ENCODE data around the gene TRPC4. TPM values are rescaled to one million over a fixed set of nuclear protein-coding genes. Genes with fewer than 3 reads are reported as not detected.

TRPC4 gene
- total and polyA plus RNA-seq, 12 donors: 0.24 to 22.5 (median 0.78) TPM

GRCh38 chr13:37753776-37754175 is 115.8 kb downstream of the TRPC4 start:
- H3K4me1 ChIP-seq (replicated peaks in 1 of 2): no peaks in the 10 kb centered on the region
- intact Hi-C loops (cut with DNase I): no loop called here

GRCh38 chr13:37752146-37752545 is 117.4 kb downstream of the TRPC4 start:
- Histone ChIP-seq H3K9me3 (replicated peaks in 1 of 3) (no peaks in the 10 kb centered on the region), H3K27ac (no peak overlapping the region), H3K4me1 (replicated peaks in 1 of 2) (no peaks in the 10 kb centered on the region), H3K27me3 (no peaks in the 10 kb centered on the region), H3K4me3 (no peak overlapping the region), H3K36me3 (replicated peaks in 1 of 2) (no peaks in the 10 kb centered on the region)
- TF ChIP-seq POLR2A (IDR thresholded peaks at IDR 0.05) (no peak), CTCF (IDR thresholded peaks at IDR 0.05) (no peak)
- DNase-seq: no peak
- WGBS, 4 donors: 68 to 80% (median 78%) methylated on average over 9 of the region's 9 CpGs
- intact Hi-C loops (cut with DNase I): no loop called here

More at GRCh38 chr13:37753776-37754175, 115.8 kb downstream of the TRPC4 start:
- Histone ChIP-seq H3K27me3 (no peaks in the 10 kb centered on the region), H3K27ac (no peak overlapping the region), H3K4me3 (no peak overlapping the region), H3K36me3 (replicated peaks in 1 of 2) (no peaks in the 10 kb centered on the region), H3K9me3 (replicated peaks in 1 of 3) (no peaks in the 10 kb centered on the region)
- DNase-seq: no peak
- WGBS, 4 donors: 71 to 85% (median 81%) methylated on average over 6 of the region's 6 CpGs
- TF ChIP-seq POLR2A (IDR thresholded peaks at IDR 0.05): no peak
- no peak for TF ChIP-seq CTCF (IDR thresholded peaks at IDR 0.05)

GRCh38 chr13:37751025-37751424 is 118.5 kb downstream of the TRPC4 start:
- Histone ChIP-seq H3K36me3 (replicated peaks in 1 of 2) (no peaks in the 10 kb centered on the region), H3K9me3 (replicated peaks in 1 of 3) (no peaks in the 10 kb centered on the region), H3K4me1 (replicated peaks in 1 of 2) (no peaks in the 10 kb centered on the region), H3K4me3 (no peak overlapping the region), H3K27me3 (no peaks in the 10 kb centered on the region), H3K27ac (no peak overlapping the region)
- TF ChIP-seq CTCF (IDR thresholded peaks at IDR 0.05) (no peak), POLR2A (IDR thresholded peaks at IDR 0.05) (no peak)
- DNase-seq: no peak
- intact Hi-C loops (cut with DNase I): no loop called here
- WGBS, 4 donors: 78 to 83% (median 81%) methylated on average over 9 of the region's 9 CpGs

GRCh38 chr13:37748913-37749312 is 120.7 kb downstream of the TRPC4 start:
- intact Hi-C loops (cut with DNase I): no loop called here
- no peaks in the 10 kb centered on the region for H3K9me3 ChIP-seq (replicated peaks in 1 of 3)
- H3K4me3 ChIP-seq: no peak overlapping the region
- no peak overlapping the region for H3K27ac ChIP-seq
- WGBS, 4 donors: 64 to 73% (median 67%) methylated on average over 3 of the region's 3 CpGs
- DNase-seq: no peak
- TF ChIP-seq POLR2A (IDR thresholded peaks at IDR 0.05) (no peak), CTCF (IDR thresholded peaks at IDR 0.05) (no peak)
- no peaks in the 10 kb centered on the region for H3K4me1 ChIP-seq (replicated peaks in 1 of 2)
- no peaks in the 10 kb centered on the region for H3K27me3 ChIP-seq
- H3K36me3 ChIP-seq (replicated peaks in 1 of 2): no peaks in the 10 kb centered on the region

Measured in adrenal gland (tissue), 12 donors.